Right hindlimb (tissue), 1 donor: ENCODE measurements around the gene DPP6.
"Not testable (repeated sequence)": the region's sequence is repeated elsewhere in the genome, so short reads cannot be mapped to it uniquely, and the experiment has no call there.

Source experiments
- DNase-seq: peaks from one replicate; pipeline ENCODE4 v3.0.0-alpha.2; 2018

DPP6 gene

GRCh38 chr7:154051643-154052529, at the start of gene DPP6:
Gene DPP6 (plus strand): TSS chr7:154052398.
- DNase-seq, result not testable (repeated sequence)

GRCh38 chr7:154009423-154009911, 42.7 kb upstream of the DPP6 start:
- not testable (repeated sequence) for DNase-seq

- DNase-seq, result not testable (repeated sequence)
These were observed 41.3 kb upstream of the DPP6 start for GRCh38 chr7:154010726-154011568.

DNA sequence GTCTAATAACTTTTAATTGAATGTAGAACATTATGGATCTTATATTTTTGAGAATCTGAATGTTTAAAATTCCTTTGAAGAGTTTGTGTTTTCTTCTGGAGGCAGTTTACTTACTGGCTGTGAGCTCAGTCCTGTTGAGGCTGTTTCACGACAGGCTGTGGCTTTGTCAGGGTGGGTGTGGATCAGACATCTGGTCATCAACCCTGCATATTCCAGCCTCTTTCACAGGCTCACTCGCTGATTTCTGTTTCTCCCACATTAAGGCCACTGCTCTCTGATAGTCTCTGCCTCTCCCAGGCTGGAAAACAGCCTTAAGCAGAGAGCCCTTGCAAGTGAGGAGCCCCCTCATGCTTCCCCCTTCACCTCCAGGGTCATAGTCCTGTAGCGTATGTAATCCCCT, 39.4 kb upstream of the DPP6 start:
- DNase-seq, result not testable (repeated sequence)

DNA sequence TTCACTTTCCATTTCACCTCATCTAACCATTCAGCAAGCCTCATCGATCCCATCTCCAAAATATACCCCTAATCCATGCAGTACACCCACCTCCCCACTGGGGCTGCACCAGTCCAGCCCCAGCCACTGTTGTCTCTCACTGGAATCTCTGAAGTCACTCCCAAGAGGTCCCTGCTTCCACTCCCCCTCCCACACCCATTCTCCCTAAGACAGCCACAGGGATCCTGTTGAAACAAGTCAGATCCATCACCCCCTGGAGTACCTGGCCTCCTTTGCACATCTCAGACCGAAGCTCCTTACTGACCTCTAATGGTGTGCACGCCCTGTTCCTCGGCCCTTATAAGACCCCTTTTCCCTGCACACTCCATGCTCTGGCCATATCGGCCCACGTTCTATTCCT, 36.6 kb upstream of the DPP6 start:
- not testable (repeated sequence) for DNase-seq

DNA sequence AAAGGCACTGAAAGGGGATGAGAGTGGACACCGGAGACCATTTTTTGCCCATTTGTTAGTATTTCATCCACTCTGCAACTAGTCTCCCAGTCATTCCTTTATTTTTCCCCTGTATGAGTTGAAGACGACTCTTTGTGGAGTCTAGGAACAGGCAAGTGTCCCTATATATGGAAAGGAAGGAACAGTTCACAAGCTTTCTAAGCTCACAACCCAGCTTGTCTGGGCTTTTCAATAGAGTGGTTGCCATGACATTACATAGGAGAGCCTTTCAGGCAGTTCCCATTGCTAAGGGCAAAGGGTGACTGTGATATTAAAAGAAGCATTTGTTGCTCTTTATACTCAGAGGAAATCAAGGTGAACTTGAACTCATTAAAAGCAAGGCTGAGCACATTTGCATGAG, 33.8 kb upstream of the DPP6 start:
- DNase-seq, result not testable (repeated sequence)

DNA sequence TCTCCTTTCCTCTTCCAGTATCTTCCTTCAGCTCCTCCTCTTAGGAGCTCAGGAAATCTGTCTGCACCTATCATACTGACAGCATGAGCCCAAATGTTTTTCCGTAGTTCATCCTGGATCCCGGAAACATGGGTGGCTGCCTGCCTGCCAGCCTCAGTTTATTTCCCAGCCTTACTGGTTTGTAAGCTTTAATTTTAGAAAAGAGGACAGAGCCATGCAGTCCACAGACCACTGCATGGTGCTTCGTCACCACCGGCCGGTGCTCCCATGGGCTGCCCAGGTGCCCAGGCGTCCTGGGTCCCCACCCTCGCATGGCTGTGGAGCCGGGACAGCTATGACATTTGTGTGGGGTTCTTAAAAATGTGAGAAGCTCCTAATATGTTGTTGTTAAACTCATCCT, 24.4 kb upstream of the DPP6 start:
- not testable (repeated sequence) for DNase-seq

GRCh38 chr7:154030476-154031080, 21.6 kb upstream of the DPP6 start:
- peak; percentile 28 for DNase-seq

DNA sequence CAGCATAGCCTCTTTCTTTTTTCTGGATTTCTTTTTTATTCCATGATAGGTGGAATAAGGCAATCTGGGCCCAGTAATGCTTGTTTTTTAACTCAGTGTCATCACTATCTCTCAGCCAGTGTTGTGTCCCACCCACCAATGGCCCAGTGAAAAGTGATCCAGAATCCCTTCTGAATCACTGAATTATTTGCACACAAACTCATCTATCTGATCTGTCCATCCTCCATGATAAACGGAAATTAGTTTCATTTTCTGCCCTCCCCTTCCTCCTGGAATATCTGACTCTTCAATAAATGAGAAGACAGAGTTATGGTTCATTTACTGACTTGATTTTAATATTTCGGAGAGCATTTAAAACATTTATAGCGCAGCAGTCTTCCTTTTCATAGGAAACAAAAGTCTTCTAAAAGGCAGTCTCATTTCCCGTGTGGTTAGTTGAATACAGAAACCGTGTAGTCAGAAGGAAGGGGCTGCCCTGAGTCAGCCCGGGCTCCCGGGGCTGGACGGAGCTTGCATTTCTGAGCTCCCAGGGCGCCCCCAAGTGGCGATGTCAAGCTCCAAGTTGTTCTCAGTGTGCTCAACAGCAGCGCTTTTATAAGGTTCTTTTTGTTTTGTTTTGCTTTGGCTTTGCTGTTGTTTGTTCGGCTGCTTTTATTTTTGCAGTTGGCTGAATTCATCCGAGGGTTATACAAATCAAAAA, 12.6 kb upstream of the DPP6 start:
- not testable (repeated sequence) for DNase-seq

- not testable (repeated sequence) for DNase-seq
These were observed 1.8 kb upstream of the DPP6 start for GRCh38 chr7:154050394-154050793.

- not testable (repeated sequence) for DNase-seq
These were observed 1.1 kb upstream of the DPP6 start for GRCh38 chr7:154051006-154051642.

GRCh38 chr7:154052530-154053252, 493 bp downstream of the DPP6 start:
- DNase-seq, result peak; percentile 25

- DNase-seq, result not testable (repeated sequence)
These were observed 1.5 kb downstream of the DPP6 start for GRCh38 chr7:154053466-154054312.

- DNase-seq, result not testable (repeated sequence)
These were observed 2.5 kb downstream of the DPP6 start for GRCh38 chr7:154054664-154055063.

DNA sequence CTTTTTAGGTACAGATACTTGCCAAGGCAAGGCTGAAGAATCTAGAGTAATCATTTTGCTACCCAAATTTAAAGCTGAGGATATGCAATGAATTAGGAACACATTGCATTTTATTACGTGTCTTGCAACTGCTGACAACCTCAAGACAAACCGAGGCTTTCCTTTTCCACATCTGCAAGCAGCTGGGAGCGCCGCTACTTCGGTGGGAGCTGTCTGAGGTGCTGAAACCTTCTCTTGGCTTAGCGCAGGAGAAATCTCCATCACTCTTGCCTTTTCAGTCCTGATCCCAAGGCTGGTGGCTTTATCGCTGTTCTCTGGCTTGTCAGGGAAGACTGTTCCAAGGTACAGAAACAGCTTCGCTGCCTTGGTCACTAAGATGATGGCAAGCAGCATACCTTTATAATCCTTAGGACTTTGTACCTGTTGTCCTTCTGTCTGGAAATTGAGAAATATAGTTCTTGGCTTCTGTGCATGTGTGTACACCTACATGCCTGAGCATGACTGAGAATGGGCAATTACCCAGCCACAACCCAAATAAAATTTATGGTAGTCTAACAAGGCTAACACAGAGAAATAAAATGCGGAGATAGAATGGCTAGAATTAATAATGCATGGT, 3.4 kb downstream of the DPP6 start:
- peak; percentile 80 for DNase-seq

- not testable (repeated sequence) for DNase-seq
These were observed 6.6 kb downstream of the DPP6 start for GRCh38 chr7:154058783-154059182.

DNA sequence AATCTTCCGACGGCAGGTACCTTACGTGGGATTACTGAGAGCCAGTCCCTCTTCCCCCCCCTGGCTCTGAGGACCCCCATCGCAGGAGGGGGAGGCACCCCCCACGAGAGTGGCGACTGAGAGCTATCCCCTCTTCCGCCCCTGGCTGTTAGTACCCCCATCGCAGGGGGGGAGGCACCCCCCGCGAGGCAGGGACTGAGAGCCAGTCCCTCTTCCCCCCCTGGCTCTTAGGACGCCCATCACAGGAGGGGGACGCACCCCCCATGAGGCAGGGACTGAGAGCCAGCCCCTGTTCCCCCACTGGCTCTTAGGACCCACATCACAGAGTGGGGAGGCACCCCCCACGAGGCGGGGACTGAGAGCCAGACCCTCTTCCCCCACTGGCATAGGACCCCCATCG, 8.4 kb downstream of the DPP6 start:
- DNase-seq, result not testable (repeated sequence)

GRCh38 chr7:154071833-154072232, 19.6 kb downstream of the DPP6 start:
- peak; percentile 41 for DNase-seq

DNA sequence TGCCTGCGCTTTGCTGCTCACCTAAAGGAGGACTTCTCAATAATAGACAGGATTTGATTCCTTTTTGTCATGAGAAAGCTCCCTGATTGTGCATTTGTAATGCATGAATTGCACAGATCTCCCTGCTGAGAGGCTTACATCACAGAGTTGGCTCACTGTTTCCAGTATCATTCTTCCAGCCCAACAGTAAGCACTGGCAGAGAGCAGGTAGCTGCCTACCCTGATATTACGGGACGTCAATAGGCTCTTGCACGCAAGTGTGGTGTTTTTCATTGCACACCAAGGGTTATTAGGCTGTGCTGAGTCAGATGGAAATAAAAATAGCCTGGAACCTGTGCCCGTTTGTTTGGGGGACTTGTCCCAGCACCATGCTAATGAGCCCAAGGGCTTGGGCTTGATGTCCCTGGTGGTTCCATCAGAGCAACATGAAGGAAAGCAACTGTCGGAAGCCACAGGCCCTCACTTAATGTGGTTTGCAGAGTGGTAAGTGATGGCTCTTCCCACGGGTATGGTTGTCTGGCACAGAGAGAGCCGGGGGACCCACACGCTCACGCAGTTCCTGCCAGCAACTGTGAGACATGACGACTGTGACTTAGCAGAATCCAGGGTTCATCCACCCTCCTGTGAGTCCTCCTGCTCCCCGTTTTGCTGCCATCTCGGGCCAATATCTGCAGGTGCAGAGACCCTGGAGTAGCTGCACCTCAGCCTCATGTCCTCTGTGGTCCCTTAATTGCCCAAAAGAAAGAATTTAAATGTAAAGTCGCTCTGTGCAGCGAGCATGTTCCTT, 20.4 kb downstream of the DPP6 start:
- DNase-seq, result not testable (repeated sequence)
